Ureter (tissue), 1 donor: Measurements from ENCODE around the gene NCR2. TPM values are rescaled to one million over a fixed set of nuclear protein-coding genes. Genes with fewer than 3 reads are reported as not detected.

Experiments
- DNase-seq: peaks from one replicate; pipeline ENCODE4 v3.0.0-alpha.2; 2020; ENCODE audit warnings: low spot score
- total RNA-seq: library from RNA; stranded (reverse); gene quantifications from one replicate; pipeline ENCODE4 v1.2.4, GENCODE V29; 2023
- donor health status: DM: yes; HTN: yes; CAD: no.

NCR2 gene
- total RNA-seq, 1 donor from 2014 or later = not detected

- no peak for DNase-seq
These were observed 24.4 kb downstream of the NCR2 start for GRCh38 chr6:41359617-41360313.

GRCh38 chr6:41360314-41360685, 24.9 kb downstream of the NCR2 start:
- no peak for DNase-seq

GRCh38 chr6:41366150-41366549, 30.7 kb downstream of the NCR2 start:
- no peak for DNase-seq

DNA sequence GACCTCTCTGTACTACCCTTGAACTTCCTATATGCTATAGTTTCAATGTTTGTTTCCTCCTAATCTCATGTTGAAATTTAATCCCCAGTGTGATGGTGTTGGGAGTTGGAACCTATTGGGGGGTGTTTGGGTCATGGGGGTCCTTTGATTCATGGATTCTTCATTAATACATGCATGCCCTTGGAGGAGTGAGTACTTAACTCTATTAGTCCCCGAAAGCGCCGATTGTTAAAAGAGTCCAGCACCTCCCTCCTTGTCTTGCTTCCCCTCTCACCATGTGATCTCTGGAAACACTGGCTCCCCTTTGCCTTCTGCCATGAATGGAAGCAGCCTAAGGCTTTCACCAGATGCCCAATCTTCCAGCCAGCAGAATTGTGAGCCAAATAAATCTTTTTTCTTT, 31.7 kb downstream of the NCR2 start:
- DNase-seq = no peak

DNA sequence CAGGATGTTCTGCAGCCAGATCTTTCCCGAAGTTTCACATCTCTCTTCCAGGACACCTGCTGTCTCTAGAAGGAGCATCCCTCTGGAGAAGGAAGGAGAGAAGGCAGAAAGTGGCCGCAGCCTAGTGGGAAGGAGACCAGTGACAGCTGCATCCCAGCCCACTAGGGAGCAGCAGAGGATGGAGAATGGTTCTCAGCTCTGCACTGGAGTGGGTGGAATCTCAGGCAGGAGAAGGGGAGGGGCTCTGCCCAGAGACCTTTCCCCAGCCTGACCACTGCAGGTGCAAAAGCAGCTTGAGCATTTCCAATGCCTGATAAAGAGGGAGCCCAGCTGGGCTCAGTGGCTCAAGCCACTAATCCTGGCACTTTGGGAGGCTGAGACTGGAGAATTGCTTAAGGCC, 32.3 kb downstream of the NCR2 start:
- DNase-seq = no peak

- DNase-seq = no peak
These were observed 35.2 kb downstream of the NCR2 start for GRCh38 chr6:41370488-41371111.

DNA sequence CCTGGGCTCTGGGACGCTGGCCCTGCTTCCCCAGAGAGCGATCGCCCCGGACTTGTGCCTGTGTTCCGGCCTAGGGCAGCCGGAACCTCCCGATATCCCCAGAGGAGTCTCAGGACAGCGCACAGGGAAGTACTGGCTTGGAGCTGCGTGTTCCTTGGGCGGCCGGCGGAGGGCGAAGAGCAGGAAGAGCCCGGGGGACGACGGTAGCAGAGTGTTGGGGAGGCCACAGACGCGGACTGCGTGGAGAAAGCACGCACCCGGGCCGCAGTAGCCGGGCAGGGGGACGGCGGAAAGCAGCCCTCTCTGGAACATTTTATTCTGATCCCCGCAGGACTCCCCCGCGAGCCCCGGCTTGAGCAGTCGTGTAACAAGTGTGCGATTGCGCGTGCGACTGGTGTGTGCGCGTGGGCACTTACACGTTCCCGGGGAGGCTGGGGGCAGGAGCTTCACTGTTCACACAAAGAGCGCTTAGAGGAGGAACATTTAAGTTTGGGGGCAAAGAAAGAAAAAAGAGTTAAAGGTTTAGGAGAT, 36.1 kb downstream of the NCR2 start:
- peak; percentile 64 for DNase-seq

DNA sequence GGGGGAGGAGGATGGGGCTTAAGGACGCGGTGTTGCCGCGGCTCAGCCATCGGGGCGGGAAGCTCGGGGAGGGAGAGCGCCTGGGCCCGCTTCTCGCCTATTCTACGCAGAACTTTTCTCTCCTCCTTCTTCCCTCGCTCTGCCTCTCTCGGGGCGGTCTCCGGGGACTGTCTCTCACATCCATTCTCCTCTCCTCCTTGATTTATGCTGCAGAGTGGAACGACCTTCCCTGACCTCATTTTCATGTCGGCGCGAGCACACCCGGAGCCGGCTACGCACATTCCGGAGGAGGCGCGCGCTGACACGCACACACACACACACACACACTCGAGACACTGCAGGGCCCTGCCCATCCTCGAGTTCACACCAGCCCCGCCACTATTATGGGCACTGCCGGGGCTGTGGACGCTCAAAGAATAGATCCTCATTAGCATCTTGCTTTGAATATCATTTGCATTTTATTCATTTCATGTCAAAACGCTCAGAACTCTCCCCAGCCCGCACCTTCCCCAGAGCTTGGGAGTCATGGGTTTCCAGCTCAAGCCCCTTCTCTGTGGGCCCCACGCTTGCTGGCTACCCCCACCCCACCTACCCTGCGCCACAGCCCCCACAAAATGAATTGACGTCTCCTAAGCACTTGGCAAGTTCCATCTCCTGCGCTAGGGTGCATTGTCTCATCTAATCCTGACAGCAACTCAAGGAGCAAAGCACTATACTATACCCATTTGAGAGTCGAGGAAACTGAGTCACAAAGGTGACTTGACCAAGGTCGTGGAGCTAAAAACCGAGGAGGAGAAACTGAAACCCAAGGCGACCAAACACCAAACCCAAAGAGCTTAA, 36.8 kb downstream of the NCR2 start:
- peak; percentile 64 for DNase-seq

DNA sequence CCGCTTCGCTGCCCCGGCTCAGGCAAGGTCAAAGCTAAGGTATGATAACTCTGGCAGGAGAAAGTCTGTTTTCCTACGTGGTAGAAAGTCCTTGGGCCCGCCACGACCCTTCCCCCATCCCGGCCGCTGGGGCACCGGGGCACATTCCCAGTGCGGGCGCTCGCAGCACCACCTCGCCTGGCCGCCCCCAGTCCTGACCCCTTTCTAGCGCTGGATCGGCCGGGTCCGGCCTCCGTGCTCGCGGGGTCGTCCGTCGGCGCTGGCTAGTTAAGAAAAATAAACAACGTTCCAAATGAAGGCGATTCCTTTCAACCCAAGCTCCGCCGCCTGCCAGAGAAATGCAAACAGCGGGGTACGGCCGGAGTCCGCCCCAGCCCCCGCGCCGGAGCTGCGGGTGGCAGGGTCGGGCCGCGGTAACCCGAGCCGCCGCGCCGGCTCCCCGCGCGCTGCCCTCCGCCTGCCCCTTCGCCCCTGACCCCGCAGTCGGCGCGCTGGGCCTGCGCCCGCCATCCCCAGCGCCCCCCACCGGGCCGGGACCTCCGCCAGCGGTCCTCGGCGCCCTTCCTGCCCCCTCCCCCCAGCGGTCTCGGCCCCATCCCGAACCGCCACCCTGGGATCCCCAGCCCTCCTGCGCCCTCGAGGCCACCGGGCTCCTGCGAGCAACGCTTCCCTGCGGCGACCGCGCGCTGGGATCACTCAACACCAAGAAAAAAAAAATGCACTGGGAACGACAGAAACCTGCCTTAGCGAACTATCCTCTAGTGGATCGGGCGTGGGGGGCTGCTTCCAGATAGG, 37.6 kb downstream of the NCR2 start:
- no peak for DNase-seq

GRCh38 chr6:41373627-41373918, 38.2 kb downstream of the NCR2 start:
- no peak for DNase-seq

DNA sequence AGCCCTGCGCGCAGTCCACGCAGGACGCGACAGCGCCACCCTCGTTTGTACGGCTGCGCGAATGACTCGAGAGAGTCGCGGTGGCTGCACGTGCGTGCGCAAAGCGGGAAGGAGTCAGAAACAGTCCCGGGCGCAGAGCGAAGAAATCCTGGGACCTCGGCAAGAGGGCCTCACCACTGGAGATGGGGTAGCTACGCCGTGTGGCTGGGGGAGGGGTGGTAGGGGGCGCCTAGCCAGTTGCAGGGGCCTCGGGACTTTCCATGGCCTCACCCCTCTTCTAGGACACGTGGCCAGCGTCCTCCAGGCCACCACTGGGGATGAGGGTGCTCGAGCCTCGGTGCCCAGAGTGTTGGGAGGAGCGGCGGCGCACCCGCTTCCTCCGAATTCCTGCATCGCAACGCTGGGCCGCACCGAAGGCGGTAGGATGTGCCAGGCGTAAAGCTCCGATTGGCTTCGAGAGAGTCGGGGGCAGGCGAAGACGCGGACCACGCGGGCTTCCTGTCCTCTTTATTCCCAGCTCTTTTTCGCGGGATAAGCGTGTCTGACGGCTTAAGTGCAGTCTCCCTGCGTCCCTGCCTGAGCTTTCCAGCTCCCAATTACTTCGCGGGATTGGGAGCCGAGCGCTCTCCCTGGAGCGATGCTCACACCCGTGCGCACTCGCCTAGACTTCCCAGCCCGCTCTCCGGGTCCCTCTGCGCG, 38.7 kb downstream of the NCR2 start:
- DNase-seq = no peak

DNA sequence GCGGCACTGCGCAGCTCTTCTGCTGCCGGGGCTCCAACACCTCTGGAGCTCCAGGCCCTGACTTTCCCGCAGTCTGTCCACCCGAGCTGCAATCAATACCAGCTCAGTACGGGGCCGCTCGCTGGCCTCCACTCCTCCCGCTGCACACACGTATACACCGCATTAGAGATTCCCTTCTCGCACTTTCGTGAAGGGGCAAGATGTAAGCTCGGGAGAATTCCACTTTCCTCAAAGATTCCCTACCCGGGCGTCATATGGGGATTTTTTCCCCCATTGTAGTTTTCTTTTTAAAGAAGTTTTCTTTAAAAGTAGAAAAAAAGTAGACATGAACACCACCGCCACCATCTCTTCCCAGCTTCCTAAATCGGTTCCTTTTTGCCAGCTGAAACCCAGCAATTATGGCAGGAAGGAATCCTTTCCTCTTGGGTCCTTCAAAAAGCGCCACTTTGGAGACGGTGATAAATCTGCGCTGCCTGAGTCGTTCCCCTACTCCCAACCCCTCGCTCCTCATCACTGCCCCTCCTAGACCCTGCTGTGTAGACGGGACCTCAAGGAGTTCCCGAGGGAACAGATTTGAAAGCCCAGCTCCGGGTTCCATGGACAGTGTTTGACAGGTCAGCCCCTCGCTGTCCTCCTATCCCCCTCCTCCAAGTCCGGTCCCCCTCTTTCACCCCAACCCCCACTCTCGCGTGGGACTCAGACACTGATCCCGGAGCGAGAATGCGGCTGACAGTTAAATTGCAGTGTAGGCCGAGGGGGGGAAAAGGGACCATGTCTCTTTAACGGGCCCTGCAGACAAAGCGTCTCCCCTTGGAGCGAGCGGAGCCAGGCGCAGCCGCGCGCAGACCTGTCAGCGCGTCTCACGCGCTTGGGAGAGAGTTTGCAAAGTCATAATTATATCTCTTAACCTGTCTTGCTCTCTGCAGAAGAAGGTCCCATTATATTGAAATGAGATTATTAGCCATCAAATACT, 39.5 kb downstream of the NCR2 start:
- DNase-seq = no peak

GRCh38 chr6:41375598-41376151, 40.3 kb downstream of the NCR2 start:
- DNase-seq = peak; percentile 39

- DNase-seq = no peak
These were observed 40.8 kb downstream of the NCR2 start for GRCh38 chr6:41376176-41376575.

DNA sequence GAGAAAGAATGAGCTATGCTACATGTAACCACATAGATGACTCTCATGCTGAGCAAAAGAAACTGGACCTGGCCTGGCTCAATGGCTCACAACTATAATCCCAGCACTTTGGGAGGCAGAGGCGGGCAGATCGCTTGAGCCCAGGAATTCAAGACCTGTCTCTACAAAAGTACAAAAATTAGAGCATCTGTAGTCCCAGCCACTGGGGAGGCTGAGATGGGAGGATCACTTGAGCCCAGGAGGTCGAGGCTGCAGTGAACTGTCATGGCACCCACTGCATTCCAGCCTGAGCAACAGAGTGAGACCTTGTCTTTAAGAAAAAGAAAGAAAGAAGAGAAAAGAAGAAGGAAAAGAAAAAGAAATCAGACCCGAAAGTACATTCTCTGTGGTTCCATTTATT, 41.7 kb downstream of the NCR2 start:
- peak; percentile 17 for DNase-seq

DNA sequence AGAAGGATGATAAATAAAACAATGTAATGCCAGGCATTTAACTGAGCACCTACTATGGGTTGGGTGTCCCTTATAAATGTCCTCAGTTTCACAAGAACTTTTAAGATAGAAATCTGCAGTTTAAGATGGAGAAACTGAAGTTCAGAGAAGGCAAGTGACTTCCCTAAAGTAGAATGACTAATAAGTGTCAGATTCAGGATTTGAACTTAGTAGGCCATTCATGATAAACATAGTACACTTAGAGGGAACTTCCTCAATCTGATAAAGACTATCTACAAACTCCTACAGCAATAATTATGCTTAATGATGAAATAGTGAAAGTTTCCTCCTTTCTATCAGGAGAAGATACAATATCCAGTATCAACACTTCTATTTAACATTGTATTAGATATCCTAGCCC, 43.9 kb downstream of the NCR2 start:
- DNase-seq = no peak

GRCh38 chr6:41386594-41386993, 51.2 kb downstream of the NCR2 start:
- DNase-seq = no peak

GRCh38 chr6:41392246-41392645, 56.8 kb downstream of the NCR2 start:
- no peak for DNase-seq

GRCh38 chr6:41396335-41396734, 60.9 kb downstream of the NCR2 start:
- DNase-seq = no peak

DNA sequence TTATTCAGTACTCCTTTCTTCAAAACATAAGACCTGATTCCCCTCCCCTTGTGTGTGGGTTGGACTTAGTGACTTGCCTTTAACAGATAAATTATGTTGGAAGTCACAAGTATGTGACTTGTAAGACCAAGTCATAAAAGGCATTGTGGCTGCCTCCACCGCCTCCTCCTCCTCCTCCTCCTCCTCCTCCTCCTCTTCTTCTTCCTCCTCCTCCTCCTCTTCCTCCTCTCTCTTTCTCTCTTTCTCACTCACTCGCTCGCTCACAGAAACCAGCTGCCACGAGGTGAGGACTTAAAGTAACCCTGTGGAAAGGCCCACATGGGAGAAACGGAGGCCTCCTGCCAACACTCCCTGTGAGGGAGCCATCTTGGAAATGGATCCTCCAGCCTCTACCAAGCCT, 64.0 kb downstream of the NCR2 start:
- DNase-seq = no peak
